Kidney (tissue), 14 donors: ENCODE data around the gene B3GLCT. TPM values are rescaled to one million over a fixed set of nuclear protein-coding genes. Genes with fewer than 3 reads are reported as not detected.

Experiments
- DNase-seq, 5 donors: peaks; one replicate each; pipeline ENCODE4 v3.0.0-alpha.2; 2013 to 2020
- FAIRE-seq: peaks from 2 replicates; lab custom pipeline; 2012; peaks lifted over from hg19 to GRCh38; lab: Jason Lieb, UNC
- H3K27ac ChIP-seq, 2 donors: one replicate each; pipeline ENCODE4 v1.7.0; 2013; ENCODE audit warnings: low read depth in 2 of 2, low read length in 2 of 2, inconsistent platforms in 1 of 2
- H3K27me3 ChIP-seq: one replicate; pipeline ENCODE4 v1.7.1; 2013; ENCODE audit warnings: low read length, inconsistent platforms; ENCODE audit not compliant: control insufficient read depth, insufficient read depth
- H3K36me3 ChIP-seq, 3 donors: one replicate each; pipeline versions ENCODE4 v1.7.0 to v1.7.1; 2013; ENCODE audit warnings: low read length in 3 of 3, control low read depth in 1 of 3, inconsistent platforms in 1 of 3; ENCODE audit not compliant: insufficient read depth in 3 of 3, control insufficient read depth in 2 of 3
- H3K4me1 ChIP-seq, 3 donors: one replicate each; pipeline versions ENCODE4 v1.7.0 to v1.7.1; 2013; ENCODE audit warnings: low read length in 3 of 3, inconsistent platforms in 1 of 3, low read depth in 1 of 3; ENCODE audit not compliant: control insufficient read depth in 2 of 3, insufficient read depth in 2 of 3
- H3K4me3 ChIP-seq, 3 donors: one replicate each; pipeline versions ENCODE4 v1.7.0 to v1.8.1; 2013; ENCODE audit warnings: low read length in 3 of 3, control low read depth in 1 of 3, inconsistent platforms in 1 of 3
- H3K9ac ChIP-seq, 3 donors: one replicate each; pipeline versions ENCODE4 v1.7.0 to v1.7.1; 2013; ENCODE audit warnings: low read length in 3 of 3, control low read depth in 1 of 3, inconsistent platforms in 1 of 3
- H3K9me3 ChIP-seq, 3 donors: one replicate each; pipeline versions ENCODE4 v1.7.0 to v1.7.1; 2013; ENCODE audit warnings: low read length in 3 of 3, control low read depth in 1 of 3, inconsistent platforms in 1 of 3; ENCODE audit not compliant: control insufficient read depth in 2 of 3, insufficient read depth in 1 of 3
- intact Hi-C: fragments of 100-400 bp; cut with DNase I; formaldehyde crosslinking; loops from one replicate; pipeline ENCODE4 v1.11.1; 2022
- polyA plus RNA-seq: library from polyadenylated mRNA; stranded (reverse); fragments of 350-450 nt; fragmentation: Illumina TruSeq; extraction: RNeasy Lipid Tissue Mini Kit (QIAGEN cat#74804); gene quantifications from one replicate; pipeline ENCODE4 v1.2.3, GENCODE V29; 2014; ENCODE audit warnings: low read depth, low replicate concordance; ENCODE audit not compliant: insufficient read depth
- total RNA-seq: library from RNA; stranded (reverse); fragmentation: NEBNext Ultra II Directional; extraction: Animal tissue kit (Norgen Biotek cat#: 25700); gene quantifications from one replicate; pipeline ENCODE4 v1.2.1, GENCODE V29; 2021
- TF ChIP-seq, protein P1 (sequence below): IDR thresholded peaks from 3 replicates; pipeline ENCODE4 v1.5.1; 2012; ENCODE audit warnings: mild to moderate bottlenecking, moderate library complexity, borderline replicate concordance; ENCODE audit not compliant: insufficient read depth; ENCODE audit errors: extremely low read depth
- donor health status: control.
- donor health status: control.
- donor health status: control.
- donor health status: control.
- donor health status: control.
- donor health status: DM: yes; HTN: yes; CAD: no.
- donor health status: Normal renal cell carcinoma (clear cell type).

The B3GLCT gene
- total and polyA plus RNA-seq, 2 donors from 2014 or later = 5.9 to 7.7 TPM

DNA sequence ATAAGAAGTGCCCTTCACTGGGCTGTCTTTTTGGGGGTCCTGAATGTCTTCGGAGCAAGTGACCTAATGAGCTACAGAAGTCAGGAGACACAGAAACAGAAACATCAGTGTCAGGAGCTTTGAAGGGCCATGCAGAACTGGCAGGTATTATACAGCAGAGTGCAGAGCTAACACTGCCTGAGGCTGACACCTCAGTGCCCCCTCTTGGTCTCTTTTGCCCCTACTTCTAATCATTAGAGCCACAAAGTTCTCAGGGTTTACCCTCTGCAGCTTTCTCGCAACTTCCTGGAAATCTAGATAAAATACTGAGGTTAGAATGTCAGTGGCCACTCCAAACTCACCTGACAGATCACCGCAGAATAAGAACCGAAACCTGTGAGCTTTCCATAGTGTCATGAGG lies 172.7 kb downstream of the B3GLCT start:
- Histone ChIP-seq H3K9ac (no peak overlapping the region), H3K9me3 (no peaks in the 10 kb centered on the region), H3K4me3 (no peak overlapping the region), H3K27ac (no peak overlapping the region), H3K4me1 (no peaks in the 10 kb centered on the region), H3K27me3 (no peaks in the 10 kb centered on the region), H3K36me3 (no peaks in the 10 kb centered on the region)
- TF ChIP-seq, protein P1, sequence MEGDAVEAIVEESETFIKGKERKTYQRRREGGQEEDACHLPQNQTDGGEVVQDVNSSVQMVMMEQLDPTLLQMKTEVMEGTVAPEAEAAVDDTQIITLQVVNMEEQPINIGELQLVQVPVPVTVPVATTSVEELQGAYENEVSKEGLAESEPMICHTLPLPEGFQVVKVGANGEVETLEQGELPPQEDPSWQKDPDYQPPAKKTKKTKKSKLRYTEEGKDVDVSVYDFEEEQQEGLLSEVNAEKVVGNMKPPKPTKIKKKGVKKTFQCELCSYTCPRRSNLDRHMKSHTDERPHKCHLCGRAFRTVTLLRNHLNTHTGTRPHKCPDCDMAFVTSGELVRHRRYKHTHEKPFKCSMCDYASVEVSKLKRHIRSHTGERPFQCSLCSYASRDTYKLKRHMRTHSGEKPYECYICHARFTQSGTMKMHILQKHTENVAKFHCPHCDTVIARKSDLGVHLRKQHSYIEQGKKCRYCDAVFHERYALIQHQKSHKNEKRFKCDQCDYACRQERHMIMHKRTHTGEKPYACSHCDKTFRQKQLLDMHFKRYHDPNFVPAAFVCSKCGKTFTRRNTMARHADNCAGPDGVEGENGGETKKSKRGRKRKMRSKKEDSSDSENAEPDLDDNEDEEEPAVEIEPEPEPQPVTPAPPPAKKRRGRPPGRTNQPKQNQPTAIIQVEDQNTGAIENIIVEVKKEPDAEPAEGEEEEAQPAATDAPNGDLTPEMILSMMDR = no peak
- FAIRE-seq = no peak
- intact Hi-C loops = no loop called here
- DNase-seq = no peak

DNA sequence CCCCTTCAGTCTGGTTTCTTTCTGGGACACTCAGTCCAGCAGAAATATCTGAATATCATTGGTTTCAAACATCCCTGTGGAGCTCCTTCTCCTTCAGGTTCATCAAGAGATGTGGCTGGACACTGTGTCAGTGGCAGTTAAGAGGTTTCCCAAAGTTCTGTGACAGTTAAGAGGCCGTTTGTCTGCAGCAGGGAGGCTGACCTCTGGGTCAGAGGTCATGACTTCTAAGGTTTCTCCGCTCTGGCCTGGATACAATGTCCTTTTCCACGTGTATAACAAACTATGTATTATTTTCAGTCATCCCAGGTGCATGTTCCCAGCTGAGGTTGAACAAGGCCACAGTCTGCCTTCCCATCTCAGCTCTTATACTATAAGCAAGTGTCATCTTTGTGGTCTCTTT lies 174.9 kb downstream of the B3GLCT start:
- Histone ChIP-seq H3K9me3 (no peaks in the 10 kb centered on the region), H3K27ac (no peak overlapping the region), H3K36me3 (no peaks in the 10 kb centered on the region), H3K27me3 (no peaks in the 10 kb centered on the region), H3K4me3 (no peak overlapping the region), H3K4me1 (no peaks in the 10 kb centered on the region), H3K9ac (no peak overlapping the region)
- FAIRE-seq (no peak), DNase-seq (no peak)
- intact Hi-C loops = no loop called here
- TF ChIP-seq, protein P1 = no peak

DNA sequence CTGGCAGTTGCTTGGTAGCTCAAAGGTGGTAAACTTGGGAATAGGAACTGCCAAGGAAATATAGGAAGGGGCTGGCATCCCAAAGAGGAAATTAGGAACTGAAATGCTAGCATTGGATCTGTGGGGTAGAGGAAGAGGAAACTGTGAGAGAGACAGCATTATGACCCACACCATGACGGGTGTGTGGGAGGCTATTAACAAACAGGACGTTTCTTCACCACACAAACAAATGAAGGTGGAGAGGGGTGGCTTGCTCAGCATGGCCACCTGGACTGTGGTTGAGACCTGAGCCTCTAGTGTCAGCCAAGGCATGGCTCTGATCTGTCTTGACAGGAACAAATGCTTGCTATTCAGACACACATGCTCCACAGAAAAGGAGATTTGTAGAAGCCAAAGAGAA lies 178.2 kb downstream of the B3GLCT start:
- no peak for FAIRE-seq
- no peak for DNase-seq
- Histone ChIP-seq H3K27ac (no peak overlapping the region), H3K4me1 (no peaks in the 10 kb centered on the region), H3K27me3 (no peaks in the 10 kb centered on the region), H3K36me3 (no peaks in the 10 kb centered on the region), H3K4me3 (no peak overlapping the region), H3K9me3 (no peaks in the 10 kb centered on the region), H3K9ac (no peak overlapping the region)
- TF ChIP-seq, protein P1 = no peak
- intact Hi-C loops = no loop called here

DNA sequence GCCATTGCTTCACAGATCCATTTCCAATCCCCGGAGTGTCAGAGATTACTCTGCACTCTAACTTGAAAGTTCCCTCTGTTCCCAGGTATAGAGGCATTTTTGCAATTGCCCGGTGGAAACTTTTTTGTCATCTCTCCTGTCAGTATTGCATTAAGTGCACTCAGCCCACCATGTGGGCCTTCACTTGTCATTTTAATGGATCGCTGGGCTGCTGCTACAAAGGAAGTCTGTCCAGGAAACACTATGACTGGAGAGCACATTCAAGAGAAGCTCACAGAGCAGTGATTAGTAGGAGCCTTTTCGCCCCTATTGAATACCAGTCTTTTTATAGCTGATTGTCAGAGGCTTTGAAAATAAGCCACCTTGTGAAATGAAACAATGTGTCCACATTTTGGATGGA lies 180.9 kb downstream of the B3GLCT start:
- no peak overlapping the region for H3K4me3 ChIP-seq
- H3K36me3 ChIP-seq = no peaks in the 10 kb centered on the region
- intact Hi-C loops = no loop called here
- TF ChIP-seq, protein P1 = no peak
- FAIRE-seq = no peak
- no peaks in the 10 kb centered on the region for H3K4me1 ChIP-seq
- no peak overlapping the region for H3K27ac ChIP-seq
- no peak for DNase-seq
- no peak overlapping the region for H3K9ac ChIP-seq
- no peaks in the 10 kb centered on the region for H3K27me3 ChIP-seq
- H3K9me3 ChIP-seq = no peaks in the 10 kb centered on the region
